Measurements from ENCODE around the gene ADAP1.

Gene ADAP1

GRCh38 chr7:919924-920341, 34.5 kb downstream of the ADAP1 start:
- no peak for DNase-seq

GRCh38 chr7:919114-919442, 35.4 kb downstream of the ADAP1 start:
- DNase-seq, result no peak

- DNase-seq, result no peak
Measured at GRCh38 chr7:918441-919113, 35.9 kb downstream of the ADAP1 start.

DNA sequence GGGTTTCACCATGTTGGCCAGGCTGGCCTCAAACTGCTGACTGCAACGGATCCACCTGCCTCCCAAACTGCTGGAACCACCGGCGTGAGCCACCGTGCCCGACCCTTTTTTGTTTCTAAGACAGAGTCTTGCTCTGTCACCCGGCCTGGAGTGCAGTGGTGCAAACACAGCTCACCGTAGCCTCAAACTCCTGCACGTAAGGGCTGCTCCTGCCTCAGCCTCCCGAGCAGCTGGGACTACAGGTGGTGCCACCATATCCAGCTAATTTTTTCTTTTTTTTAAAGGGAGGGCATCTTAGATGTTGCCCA, 36.4 kb downstream of the ADAP1 start:
- DNase-seq, result no peak

DNA sequence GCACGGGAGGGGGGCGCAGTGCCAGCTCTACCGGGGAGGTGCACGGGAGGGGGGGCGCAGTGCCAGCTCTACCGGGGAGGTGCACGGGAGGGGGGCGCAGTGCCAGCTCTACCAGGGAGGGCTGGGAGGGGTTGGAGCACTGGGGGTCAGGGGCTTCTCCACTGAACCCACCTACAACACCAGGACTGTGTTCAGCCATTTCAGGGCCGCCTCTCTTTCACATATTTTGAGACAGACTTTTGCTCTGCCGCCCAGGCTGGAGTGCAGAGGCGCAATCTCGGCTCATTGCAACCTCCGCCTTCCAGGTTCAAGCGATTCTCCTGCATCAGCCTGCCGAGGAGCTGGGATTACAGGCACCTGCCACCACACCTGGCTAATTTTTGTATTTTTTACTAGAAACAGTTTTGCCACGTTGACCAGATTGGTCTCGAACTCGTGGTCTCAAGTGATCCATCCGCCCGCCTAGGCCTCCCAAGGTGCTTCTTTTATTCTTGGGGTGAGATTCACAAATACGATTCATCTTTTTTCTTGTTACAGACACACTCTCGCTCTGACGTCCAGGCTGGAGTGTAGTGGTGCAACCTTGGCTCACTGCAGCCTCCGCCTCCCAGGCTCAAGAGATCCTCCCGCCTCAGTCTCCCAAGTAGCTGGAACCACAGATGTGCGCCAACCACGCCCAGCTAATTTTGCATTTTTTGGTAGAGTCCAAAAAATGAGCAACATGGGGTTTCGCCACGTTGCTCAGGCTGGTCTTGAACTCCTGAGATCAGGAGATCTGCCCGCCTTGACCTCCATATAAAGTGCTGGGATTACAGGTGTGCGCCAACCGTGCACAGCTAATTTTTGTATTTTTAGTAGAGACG, 37.0 kb downstream of the ADAP1 start:
- no peak for DNase-seq

- DNase-seq, result no peak
Measured at GRCh38 chr7:916291-916941, 38.1 kb downstream of the ADAP1 start.

- DNase-seq, result no peak
Measured at GRCh38 chr7:915291-916218, 38.9 kb downstream of the ADAP1 start.

DNA sequence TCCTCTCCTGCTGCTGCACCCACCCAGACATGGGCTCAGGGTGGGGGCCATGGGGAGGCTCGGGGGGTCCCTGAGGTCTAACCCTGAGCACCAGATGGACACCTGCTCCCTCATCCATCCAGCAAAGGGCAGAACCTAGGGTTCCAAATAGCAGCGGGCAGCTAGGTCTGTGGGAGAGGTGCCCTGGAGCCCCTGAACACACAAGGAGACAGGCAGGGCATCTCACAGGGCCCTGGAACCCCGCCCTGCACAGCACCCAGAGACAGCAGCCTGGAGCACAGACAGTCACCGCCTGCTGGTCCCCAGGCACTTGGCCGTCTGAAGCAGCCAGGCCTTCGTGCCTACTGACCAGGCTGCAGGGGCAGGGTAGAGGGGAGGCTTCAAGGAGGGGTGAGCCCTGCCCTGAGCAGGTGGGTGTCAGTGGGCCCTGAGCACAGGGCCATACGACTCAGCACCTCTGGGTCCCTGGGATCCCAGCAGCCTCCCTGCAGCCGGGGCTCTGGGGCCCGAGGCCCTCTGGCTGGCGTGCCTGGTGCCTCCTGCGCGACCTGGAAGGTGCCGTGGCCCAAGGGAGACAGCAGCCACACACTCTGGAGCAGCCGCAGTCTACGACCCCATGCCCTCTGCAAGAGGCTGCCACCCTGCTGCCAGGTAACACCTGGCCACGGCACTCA, 39.8 kb downstream of the ADAP1 start:
- DNase-seq, result no peak

DNA sequence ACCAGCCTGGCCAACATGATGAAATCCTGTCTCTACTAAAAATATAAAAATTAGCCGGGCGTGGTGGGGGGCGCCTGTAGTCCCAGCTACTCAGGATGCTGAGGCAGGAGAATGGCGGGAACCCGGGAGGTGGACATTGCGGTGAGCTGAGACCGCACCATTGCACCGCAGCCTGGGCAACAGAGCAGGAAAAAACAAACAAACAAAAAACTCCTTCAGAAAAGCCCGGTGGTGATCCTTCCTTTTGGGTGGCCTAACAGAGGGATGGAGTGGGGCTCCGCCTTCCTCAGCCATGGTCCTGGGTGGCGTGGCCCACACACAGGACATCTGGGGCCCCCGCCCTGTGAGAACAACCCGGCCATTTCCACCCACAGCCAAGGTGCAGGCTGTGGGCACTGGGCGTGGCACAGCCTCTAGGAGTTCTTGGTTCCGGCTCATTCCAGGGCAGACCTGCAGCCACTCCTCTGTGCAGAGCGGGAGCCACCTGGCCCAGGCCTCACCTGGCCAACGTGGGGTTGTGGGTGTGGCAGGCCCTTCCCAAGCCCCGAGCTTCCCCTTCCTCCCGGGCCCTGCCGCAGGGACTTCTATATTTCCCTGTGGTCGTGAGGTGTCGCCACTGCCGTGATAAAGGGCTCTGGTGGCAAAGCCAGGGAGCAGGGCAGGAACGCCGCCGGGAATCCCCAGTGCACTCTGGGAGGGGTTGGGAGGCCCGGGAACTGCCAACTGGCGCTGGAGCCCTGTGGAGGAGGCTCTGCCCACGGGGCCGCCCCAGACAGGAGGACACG, 40.6 kb downstream of the ADAP1 start:
- DNase-seq, result no peak

GRCh38 chr7:911791-912480, 42.5 kb downstream of the ADAP1 start:
- no peak for DNase-seq

DNA sequence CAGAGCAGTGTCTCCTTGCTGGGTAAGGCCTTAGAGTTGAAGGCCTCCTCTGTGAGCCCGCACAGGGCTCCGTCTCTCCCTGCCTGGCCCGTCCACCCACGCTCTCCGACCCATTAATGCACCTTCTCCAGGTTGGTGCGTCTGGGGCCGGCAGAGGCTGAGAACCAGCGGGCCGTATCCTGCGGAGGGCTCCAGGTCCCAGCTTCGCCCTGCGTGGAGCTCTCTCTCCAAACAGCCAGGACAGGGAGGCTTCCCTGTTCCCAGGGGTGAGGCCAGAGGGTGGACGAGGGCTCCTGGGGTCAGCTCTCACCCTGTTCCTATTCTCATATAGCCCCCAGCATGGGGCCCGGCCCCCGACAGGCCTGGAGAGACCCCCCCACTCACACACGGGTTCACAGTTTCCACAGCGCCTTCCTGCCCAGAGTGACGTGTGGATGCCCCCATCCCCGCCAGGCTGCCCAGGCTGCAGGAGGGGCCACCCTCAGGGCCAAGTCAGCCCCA, 43.5 kb downstream of the ADAP1 start:
- no peak for DNase-seq

DNA sequence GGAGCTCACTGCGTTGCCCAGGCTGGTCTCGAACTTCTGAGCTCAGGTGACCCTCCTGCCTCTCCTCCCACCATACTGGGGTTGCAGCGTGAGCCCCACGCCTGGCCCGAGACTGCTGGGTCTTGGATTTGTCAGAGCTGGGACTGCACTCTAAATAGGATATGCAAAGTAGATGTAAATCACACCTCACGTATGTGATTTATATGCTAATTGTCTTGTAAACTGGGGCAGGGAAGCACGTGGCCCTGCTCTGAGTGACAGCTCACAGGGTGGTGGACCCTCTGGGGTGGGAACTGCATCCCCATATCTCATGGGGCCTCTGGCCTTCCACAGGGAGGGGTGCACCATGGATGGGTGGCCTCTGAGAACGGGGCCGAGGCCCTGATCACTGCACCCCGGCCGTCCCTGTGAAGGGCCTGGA, 44.0 kb downstream of the ADAP1 start:
- DNase-seq, result no peak

DNA sequence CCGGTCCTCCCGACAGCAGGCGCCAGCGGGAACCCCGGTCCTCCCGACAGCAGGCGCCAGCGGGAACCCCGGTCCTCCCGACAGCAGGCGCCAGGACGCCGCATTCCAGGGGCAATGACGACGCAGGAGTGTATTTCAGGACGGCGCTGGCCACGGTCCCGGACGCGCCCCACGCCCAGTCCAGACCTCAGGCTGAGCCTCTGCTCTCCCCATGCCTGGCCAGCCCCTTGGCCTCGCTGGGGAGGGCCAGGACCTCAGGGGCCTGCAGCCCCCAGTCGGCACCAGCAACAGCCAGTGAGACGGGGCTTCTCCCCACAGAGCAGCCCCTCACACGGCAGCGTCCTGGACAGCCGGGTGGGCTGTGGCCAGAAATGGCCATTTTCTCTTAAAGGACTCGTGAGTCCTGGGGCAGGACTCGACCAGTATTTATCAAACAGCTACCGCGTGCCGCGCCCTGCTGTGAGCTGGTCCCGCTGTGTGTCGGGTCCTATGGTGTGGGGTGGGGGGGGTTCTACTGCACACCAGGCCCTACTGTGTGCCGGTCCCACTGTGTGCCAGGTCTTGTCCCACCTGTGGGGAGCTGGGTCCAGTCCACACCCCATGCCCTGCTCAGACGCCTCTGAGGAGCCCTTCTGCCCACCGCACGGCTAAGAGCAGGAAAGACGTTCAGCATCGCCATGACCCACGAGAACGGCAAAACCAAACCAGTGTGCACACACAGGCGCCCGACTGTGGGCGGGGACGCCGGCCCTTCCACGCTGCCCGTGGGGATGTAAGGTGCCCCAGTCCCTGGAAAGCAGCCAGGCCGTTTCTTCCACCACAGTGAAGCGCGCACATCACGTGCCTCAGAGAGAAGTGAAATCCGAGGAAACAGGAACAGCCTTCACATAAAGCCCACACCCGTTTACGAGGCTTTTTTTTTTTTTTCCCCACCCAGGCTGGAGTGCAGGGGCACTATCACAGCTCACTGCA, 44.8 kb downstream of the ADAP1 start:
- DNase-seq, result peak; percentile 95

DNA sequence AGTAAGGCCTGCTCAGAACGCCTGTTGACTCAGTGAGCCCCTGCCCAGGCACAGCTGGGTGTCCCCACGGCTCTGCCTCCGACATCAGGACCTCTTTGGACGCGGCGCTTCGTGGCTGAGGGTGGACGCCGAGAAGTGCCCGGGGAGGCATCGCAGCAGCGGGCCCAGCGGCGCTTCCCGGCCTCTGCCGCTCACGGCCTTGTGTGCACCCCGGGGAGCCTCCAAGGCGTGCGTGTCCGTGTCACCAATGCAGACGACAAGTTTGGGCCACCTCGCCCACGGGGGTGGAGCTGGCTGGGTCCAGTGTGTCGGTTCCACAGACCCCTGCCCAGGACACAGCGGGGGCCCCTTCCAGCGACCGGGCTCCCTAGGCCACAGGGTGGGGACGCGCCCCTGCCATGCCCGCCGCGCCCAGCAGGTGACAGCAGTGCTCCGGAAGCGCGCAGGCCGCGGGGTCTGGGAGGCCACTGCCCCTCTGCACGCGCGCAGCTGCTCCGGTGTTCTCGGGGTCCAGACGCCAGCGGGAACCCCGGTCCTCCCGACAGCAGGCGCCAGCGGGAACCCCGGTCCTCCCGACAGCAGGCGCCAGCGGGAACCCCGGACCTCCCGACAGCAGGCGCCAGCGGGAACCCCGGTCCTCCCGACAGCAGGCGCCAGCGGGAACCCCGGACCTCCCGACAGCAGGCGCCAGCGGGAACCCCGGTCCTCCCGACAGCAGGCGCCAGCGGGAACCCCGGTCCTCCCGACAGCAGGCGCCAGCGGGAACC, 45.7 kb downstream of the ADAP1 start:
- peak; percentile 66 for DNase-seq

- DNase-seq, result no peak
Measured at GRCh38 chr7:908159-908581, 46.3 kb downstream of the ADAP1 start.

GRCh38 chr7:907158-907980, 47.1 kb downstream of the ADAP1 start:
- DNase-seq, result no peak

GRCh38 chr7:906776-907157, 47.7 kb downstream of the ADAP1 start:
- no peak for DNase-seq

DNA sequence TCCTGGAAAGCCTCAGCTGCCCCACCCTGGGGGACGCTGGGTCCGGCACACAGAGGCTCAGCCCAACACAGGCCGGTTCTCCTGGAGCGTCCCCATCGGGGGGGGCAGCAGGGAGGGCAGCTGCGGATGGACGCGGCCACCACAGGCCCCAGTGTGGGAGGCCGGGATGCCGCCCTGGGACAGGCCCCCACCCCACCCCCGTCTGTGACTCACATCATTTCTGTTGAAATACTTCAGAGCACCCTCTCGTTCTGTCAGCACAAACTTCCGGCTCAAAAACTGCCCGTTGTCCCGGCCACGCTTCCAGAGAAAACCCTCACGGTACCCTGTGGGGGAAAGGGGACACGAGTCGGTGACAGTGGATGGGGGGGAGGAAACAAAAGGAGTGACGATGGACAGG, 49.6 kb downstream of the ADAP1 start:
- DNase-seq, result no peak
